ENCODE measurements around the gene E2F1.
"Not testable (repeated sequence)": the region's sequence is repeated elsewhere in the genome, so short reads cannot be mapped to it uniquely, and the experiment has no call there.

The E2F1 gene

GRCh38 chr20:33656783-33657703, 29.1 kb downstream of the E2F1 start:
- DNase-seq, result no peak

GRCh38 chr20:33656010-33656782, 30.0 kb downstream of the E2F1 start:
- no peak for DNase-seq

- DNase-seq, result no peak
Measured at GRCh38 chr20:33655164-33655563, 31.0 kb downstream of the E2F1 start.

GRCh38 chr20:33654680-33655161, 31.5 kb downstream of the E2F1 start:
- DNase-seq, result no peak

- DNase-seq, result no peak
Measured at GRCh38 chr20:33653900-33654596, 32.1 kb downstream of the E2F1 start.

- DNase-seq, result peak; percentile 90
Measured at GRCh38 chr20:33653218-33653899, 32.8 kb downstream of the E2F1 start.

- no peak for DNase-seq
Measured at GRCh38 chr20:33651562-33652048, 34.6 kb downstream of the E2F1 start.

- DNase-seq, result peak; percentile 53
Measured at GRCh38 chr20:33650753-33651561, 35.2 kb downstream of the E2F1 start.

GRCh38 chr20:33650111-33650752, 36.0 kb downstream of the E2F1 start:
- no peak for DNase-seq

GRCh38 chr20:33649201-33649681, 36.9 kb downstream of the E2F1 start:
- peak; percentile 60 for DNase-seq

GRCh38 chr20:33648396-33649004, 37.7 kb downstream of the E2F1 start:
- DNase-seq, result peak; percentile 43

GRCh38 chr20:33647603-33648395, 38.4 kb downstream of the E2F1 start:
- no peak for DNase-seq

- not testable (repeated sequence) for DNase-seq
Measured at GRCh38 chr20:33646959-33647602, 39.1 kb downstream of the E2F1 start.

- no peak for DNase-seq
Measured at GRCh38 chr20:33646191-33646590, 40.0 kb downstream of the E2F1 start.

- DNase-seq, result no peak
Measured at GRCh38 chr20:33645396-33645795, 40.8 kb downstream of the E2F1 start.

GRCh38 chr20:33645072-33645358, 41.2 kb downstream of the E2F1 start:
- no peak for DNase-seq

GRCh38 chr20:33644313-33645071, 41.7 kb downstream of the E2F1 start:
- no peak for DNase-seq

GRCh38 chr20:33640287-33640686, 45.9 kb downstream of the E2F1 start:
- DNase-seq, result no peak

Data from eye (tissue), 1 donor.